GM12878 (cell line): ENCODE results near the gene ARMC3. TPM values are rescaled to one million over a fixed set of nuclear protein-coding genes. Genes with fewer than 3 reads are reported as not detected.

ENCODE experiments used
- ATAC-seq: fragments of 200-7000 bp; cut with Tn5 transposase; 3 replicates; pipeline ENCODE4 v1.9.1; 2020; ENCODE audit warnings: mild to moderate bottlenecking, moderate library complexity
- BruUV-seq: library from RNA; stranded (reverse); fragments of 400-500 nt; replicated peaks from 2 replicates; lab custom pipeline; 2021; lab: Mats Ljungman, UMichigan
- CTCF ChIA-PET: fragments of 300-600 bp; sonication (Branson Sonifier 250); formaldehyde crosslinking; extraction: SDS; loops from one replicate; lab custom pipeline; 2021; ENCODE audit warnings: inconsistent platforms; lab: Yijun Ruan, JAX
- POLR2A ChIA-PET: fragments of 350-600 bp; formaldehyde crosslinking; extraction: SDS; loops from one replicate; lab custom pipeline; 2021; ENCODE audit warnings: inconsistent platforms; lab: Charles Lee
- RAD21 ChIA-PET: fragments of 300-600 bp; sonication (Branson Sonifier 250); formaldehyde crosslinking; loops from one replicate; lab custom pipeline; 2023; ENCODE audit warnings: antibody characterized with exemption; ENCODE audit not compliant: unreplicated experiment; lab: Charles Lee
- SMC1A ChIA-PET: fragments of 300-600 bp; sonication (Branson Sonifier 250); formaldehyde crosslinking; loops from one replicate; lab custom pipeline; 2023; ENCODE audit not compliant: unreplicated experiment, uncharacterized antibody; lab: Charles Lee
- DNase-seq: peaks from one replicate; pipeline ENCODE4 v3.0.0-alpha.2; 2011; ENCODE audit warnings: low read depth, low spot score
- FAIRE-seq: peaks from 3 replicates; lab custom pipeline; 2011; peaks lifted over from hg19 to GRCh38; lab: Jason Lieb, UNC
- H2AFZ ChIP-seq: 2 replicates; pipeline ENCODE4 v1.6.0; 2011; ENCODE audit warnings: low read depth, low read length, control low read depth; ENCODE audit not compliant: control insufficient read depth
- H3K27ac ChIP-seq: 2 replicates; pipeline ENCODE4 v1.5.1; 2011; ENCODE audit warnings: control low read depth; ENCODE audit not compliant: control insufficient read depth, insufficient read depth
- H3K27me3 ChIP-seq, 2 experiments: replicated peaks in 1 of 2; 2 replicates each; pipeline versions ENCODE4 v1.6.0 to v1.6.1; 2011; ENCODE audit warnings: low read length in 1 of 2; ENCODE audit not compliant: control insufficient read depth in 2 of 2, insufficient read depth in 2 of 2
- H3K36me3 ChIP-seq, 2 experiments: 2 replicates each; pipeline ENCODE4 v1.5.1; 2011; ENCODE audit warnings: low read length in 1 of 2; ENCODE audit not compliant: control insufficient read depth in 2 of 2, insufficient read depth in 2 of 2
- H3K4me1 ChIP-seq: 2 replicates; pipeline ENCODE4 v1.6.1; 2011; ENCODE audit warnings: mild to moderate bottlenecking, low read length, moderate library complexity, mixed read lengths; ENCODE audit not compliant: control insufficient read depth, insufficient read depth
- H3K4me2 ChIP-seq: 2 replicates; pipeline ENCODE4 v1.6.0; 2011; ENCODE audit warnings: control low read depth; ENCODE audit not compliant: control insufficient read depth, insufficient read depth
- H3K4me3 ChIP-seq: fragments of 200-600 bp; sonication (generic); 2 replicates; pipeline ENCODE4 v1.5.1; 2016
- H3K79me2 ChIP-seq: 2 replicates; pipeline ENCODE4 v1.6.0; 2011; ENCODE audit warnings: low read length; ENCODE audit not compliant: control insufficient read depth, insufficient read depth
- H3K9ac ChIP-seq: 2 replicates; pipeline ENCODE4 v1.8.0; 2011; ENCODE audit warnings: low read length, control low read depth, mixed read lengths; ENCODE audit not compliant: control insufficient read depth, insufficient read depth
- H3K9me3 ChIP-seq: replicated peaks from 3 replicates; pipeline ENCODE4 v1.5.1; 2011; ENCODE audit warnings: mild to moderate bottlenecking, low read length; ENCODE audit not compliant: control insufficient read depth, insufficient read depth
- H4K20me1 ChIP-seq: 2 replicates; pipeline ENCODE4 v1.6.0; 2011; ENCODE audit not compliant: control insufficient read depth, insufficient read depth
- CHD4 ChIP-seq: fragments of 200-600 bp; sonication (generic); IDR thresholded peaks from 2 replicates; pipeline ENCODE4 v1.6.1; 2016; ENCODE audit warnings: mild to moderate bottlenecking
- E2F8 ChIP-seq: fragments of 450-650 bp; IDR thresholded peaks from 2 replicates; pipeline ENCODE4 v1.6.1; 2018; ENCODE audit warnings: mild to moderate bottlenecking, low read depth, moderate library complexity; ENCODE audit not compliant: partially characterized antibody
- ETV6 ChIP-seq, 2 experiments: fragments of 450-650 bp in 1 of 2; IDR thresholded peaks in 1 of 2; conservative IDR thresholded peaks in 1 of 2; 2 replicates each; pipeline ENCODE4 v1.6.1; 2014; ENCODE audit warnings: antibody characterized with exemption in 1 of 2, borderline replicate concordance in 1 of 2, low read depth in 1 of 2, mild to moderate bottlenecking in 1 of 2, moderate library complexity in 1 of 2
- MXI1 ChIP-seq: fragments of 150-350 bp; IDR thresholded peaks from 2 replicates; pipeline ENCODE4 v1.6.1; 2011; ENCODE audit warnings: low read depth, mild to moderate bottlenecking, inconsistent platforms, low read length, improper control_type of control experiment
- NBN ChIP-seq: fragments of 450-650 bp; IDR thresholded peaks from 2 replicates; pipeline ENCODE4 v1.6.1; 2016
- NFYB ChIP-seq: IDR thresholded peaks from 2 replicates; pipeline ENCODE4 v1.6.1; 2011; ENCODE audit warnings: low read depth, mild to moderate bottlenecking, low read length, improper control_type of control experiment, moderate library complexity; ENCODE audit not compliant: insufficient read depth
- SIX5 ChIP-seq: IDR thresholded peaks from 2 replicates; pipeline ENCODE4 v1.6.1; 2011; ENCODE audit warnings: mild to moderate bottlenecking, low read depth, low read length, moderate library complexity; ENCODE audit not compliant: severe bottlenecking
- STAT1 ChIP-seq: fragments of 450-650 bp; conservative IDR thresholded peaks from 2 replicates; pipeline ENCODE4 v1.6.1; 2014; ENCODE audit warnings: antibody characterized with exemption, mild to moderate bottlenecking
- ZBTB40 ChIP-seq: fragments of 450-650 bp; IDR thresholded peaks from 2 replicates; pipeline ENCODE4 v1.6.1; 2016; ENCODE audit warnings: mild to moderate bottlenecking, moderate library complexity, borderline replicate concordance
- ZNF687 ChIP-seq: fragments of 450-650 bp; IDR thresholded peaks from 2 replicates; pipeline ENCODE4 v1.6.1; 2017; ENCODE audit warnings: mild to moderate bottlenecking, moderate library complexity
- WGBS: methylation state at CpG from one replicate; pipeline ENCODE4 v1.1.6; 2016; ENCODE audit warnings: low lambda C conversion rate; ENCODE audit not compliant: insufficient replicate concordance, insufficient coverage; ENCODE audit errors: missing lambda C conversion rate; 5-methylcytosine and 5-hydroxymethylcytosine counted together
- in situ Hi-C: fragments of 300-500 bp; cut with MboI; formaldehyde crosslinking; loops from 9 replicates; pipeline ENCODE4 v1.14.3; 2018; ENCODE audit warnings: mixed read lengths
- intact Hi-C: fragments of 100-400 bp; cut with micrococcal nuclease; formaldehyde crosslinking; loops from one replicate; pipeline ENCODE4 v1.14.2; 2022; ENCODE audit not compliant: unreplicated experiment
- polyA plus RNA-seq, 11 experiments: library from polyadenylated mRNA; depleted of rRNA in 4 of 11; unstranded in 6 of 11; stranded (reverse) in 5 of 11; fragments of >200 nt; fragmentation: Nextera tagmentation in 4 of 11; fragmentation: Illumina TruSeq in 1 of 11; extraction: Ambion mirVana in 4 of 11; extraction: Trizol in 1 of 11; gene quantifications; 1 replicate in 1 of 11; 2 replicates in 10 of 11; pipeline versions ENCODE4 v1.2.1 to v1.2.3, GENCODE V29; 2011 to 2016; ENCODE audit warnings: inconsistent platforms in 2 of 11, missing spikeins in 2 of 11, low read depth in 1 of 11
- total RNA-seq, 4 experiments: library from RNA; depleted of rRNA in 3 of 4; stranded (reverse); fragments of >200 nt in 3 of 4; fragmentation: Illumina TruSeq in 1 of 4; extraction: Trizol in 1 of 4; gene quantifications; 2 replicates each; pipeline versions ENCODE4 v1.2.1 to v1.2.3, GENCODE V29; 2013 to 2021
- TF ChIP-seq, protein P1 (sequence below): IDR thresholded peaks from 2 replicates; pipeline ENCODE4 v1.6.1; 2012; ENCODE audit warnings: low read depth, low read length, improper control_type of control experiment

ARMC3 gene
- total and polyA plus RNA-seq, 10 of the 15 experiments (the other 5 are each of a cell fraction or from before 2014, with no cell fraction given): 0.01 to 0.06 TPM; not detected in 8

GRCh38 chr10:22894714-22895113 is 33.1 kb upstream of the ARMC3 start (continued):
- no peak for TF ChIP-seq NFYB
- no peak for TF ChIP-seq CHD4
- TF ChIP-seq, all 136 proteins: peak for 0

- Histone ChIP-seq H3K27ac (no peak overlapping the region), H3K9me3 (no peaks in the 10 kb centered on the region; the same call in 2 of the 3 replicates), H3K9ac (no peak overlapping the region), H3K4me1 (no peaks in the 10 kb centered on the region), H3K79me2 (no peaks in the 10 kb centered on the region), H3K36me3 (no peaks in the 10 kb centered on the region), H3K4me3 (no peak overlapping the region), H3K4me2 (no peak overlapping the region), H4K20me1 (no peaks in the 10 kb centered on the region), H3K27me3 (no peaks in the 10 kb centered on the region), H2AFZ (no peak overlapping the region)
- POLR2A ChIA-PET: no interaction called here
- DNase-seq: no peak
- in situ Hi-C loops: no loop called here
- WGBS: 6% methylated on average over 1 of the region's 1 CpG
- intact Hi-C loops: no loop called here
- no peak for ATAC-seq
- CTCF ChIA-PET: interaction anchor here (0.6 kb wide), 1 partner anchor 908 kb away, joined by 3 read pairs; no protein-coding TSS in a partner anchor
- RAD21 ChIA-PET: no interaction called here
- SMC1A ChIA-PET: no interaction called here
- no TSS peak for BruUV-seq
- FAIRE-seq: no peak
- TF ChIP-seq ZBTB40: no peak
- TF ChIP-seq MXI1: no peak
- no peak for TF ChIP-seq SIX5
- TF ChIP-seq ZNF687: no peak
- TF ChIP-seq E2F8: no peak
- TF ChIP-seq, protein P1, sequence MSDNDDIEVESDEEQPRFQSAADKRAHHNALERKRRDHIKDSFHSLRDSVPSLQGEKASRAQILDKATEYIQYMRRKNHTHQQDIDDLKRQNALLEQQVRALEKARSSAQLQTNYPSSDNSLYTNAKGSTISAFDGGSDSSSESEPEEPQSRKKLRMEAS: no peak
- no peak for TF ChIP-seq STAT1
- TF ChIP-seq ETV6 (conservative IDR thresholded peaks at IDR 0.05 in 1 of 2, IDR thresholded peaks at IDR 0.05 in 1 of 2; ENCODE audit: borderline replicate concordance in 1 of 2, low read depth in 1 of 2): no peak
- TF ChIP-seq NBN: no peak
Observed at GRCh38 chr10:22895252-22895651, 32.6 kb upstream of the ARMC3 start.
